Uterus (tissue), 4 donors: ENCODE measurements around the gene ARL4C. TPM values are rescaled to one million over a fixed set of nuclear protein-coding genes. Genes with fewer than 3 reads are reported as not detected.

Source experiments
- DNase-seq, 2 donors: peaks; one replicate each; pipeline ENCODE4 v3.0.0-alpha.2; 2019 to 2020
- H3K27ac ChIP-seq, 2 donors: fragments of 200-600 bp; sonication (generic); 1 replicate in 1 of 2; 2 replicates in 1 of 2; pipeline ENCODE4 v1.5.1; 2016 to 2018
- H3K27me3 ChIP-seq, 2 donors: fragments of 200-600 bp; sonication (generic); one replicate each; pipeline ENCODE4 v1.5.1; 2018 to 2019; ENCODE audit warnings: control low read depth in 1 of 2
- H3K36me3 ChIP-seq, 2 donors: fragments of 200-600 bp; sonication (generic); one replicate each; pipeline ENCODE4 v1.5.1; 2019; ENCODE audit warnings: control low read depth in 1 of 2
- H3K4me1 ChIP-seq, 2 donors: fragments of 200-600 bp; sonication (generic); one replicate each; pipeline ENCODE4 v1.5.1; 2018 to 2019; ENCODE audit warnings: control low read depth in 1 of 2
- H3K4me3 ChIP-seq, 2 donors: fragments of 200-600 bp; sonication (generic); 1 replicate in 1 of 2; 2 replicates in 1 of 2; pipeline ENCODE4 v1.5.1; 2018 to 2019; ENCODE audit warnings: mild to moderate bottlenecking in 1 of 2
- H3K9me3 ChIP-seq, 2 donors: fragments of 200-600 bp; sonication (generic); one replicate each; pipeline ENCODE4 v1.5.1; 2019; ENCODE audit warnings: control low read depth in 1 of 2
- CTCF ChIP-seq, 4 experiments: fragments of 200-600 bp in 2 of 4; fragments of 450-650 bp in 2 of 4; sonication (generic) in 2 of 4; IDR thresholded peaks; one replicate each; pipeline ENCODE4 v1.5.1; 2016 to 2019; ENCODE audit warnings: antibody characterized with exemption in 4 of 4, mild to moderate bottlenecking in 2 of 4, moderate library complexity in 1 of 4
- POLR2A ChIP-seq, 2 donors: fragments of 450-650 bp; IDR thresholded peaks; one replicate each; pipeline ENCODE4 v1.6.1; 2016; ENCODE audit warnings: antibody characterized with exemption in 2 of 2, mild to moderate bottlenecking in 1 of 2, moderate library complexity in 1 of 2
- intact Hi-C: fragments of 100-400 bp; cut with DNase I; formaldehyde crosslinking; loops from one replicate; pipeline ENCODE4 v1.15.1; 2023; ENCODE audit warnings: low total_unique reads
- total RNA-seq, 4 donors: library from RNA; depleted of rRNA in 3 of 4; stranded (reverse); fragments of >200 nt in 3 of 4; gene quantifications; one replicate each; pipeline versions ENCODE4 v1.1.0 to v1.2.4, GENCODE V29; 2014 to 2023
- donor health status: DM: yes; HTN: yes; CAD: no.

The ARL4C gene
- total RNA-seq, 4 donors from 2014 or later = 3.0 to 15.6 (median 3.1) TPM; not detected in 1

- no peak for TF ChIP-seq CTCF (IDR thresholded peaks at IDR 0.05)
- no peak for TF ChIP-seq POLR2A (IDR thresholded peaks at IDR 0.05)
- no peaks in the 10 kb centered on the region for H3K4me1 ChIP-seq
These were observed 44.8 kb downstream of the ARL4C start for GRCh38 chr2:234451852-234452625.

DNA sequence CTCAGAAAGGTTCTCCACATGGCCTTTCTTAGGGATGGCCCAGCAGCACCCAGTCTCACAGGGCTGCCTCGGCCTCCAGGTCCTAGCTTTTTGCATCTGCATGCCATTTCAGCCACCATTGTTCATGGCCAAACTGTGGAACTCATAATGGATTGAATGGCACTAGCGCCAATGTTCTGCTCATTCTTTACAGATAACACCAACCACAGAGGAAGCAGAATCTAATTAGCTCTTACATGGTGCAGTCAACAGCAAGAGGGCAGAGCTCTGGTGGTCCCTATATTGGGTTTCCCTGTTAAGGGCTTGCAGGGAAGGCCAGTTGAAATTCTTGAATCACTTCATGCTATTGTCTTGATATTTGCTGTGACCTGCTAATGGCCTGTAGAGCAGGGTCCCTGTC is 45.6 kb downstream of the ARL4C start:
- intact Hi-C loops = no loop called here
- no peak overlapping the region for H3K4me3 ChIP-seq

More at GRCh38 chr2:234451852-234452625, 44.8 kb downstream of the ARL4C start:
- no peaks in the 10 kb centered on the region for H3K27me3 ChIP-seq
- H3K27ac ChIP-seq = no peak overlapping the region
- no peak overlapping the region for H3K4me3 ChIP-seq
- no peak for DNase-seq
- H3K36me3 ChIP-seq = no peaks in the 10 kb centered on the region
- no peaks in the 10 kb centered on the region for H3K9me3 ChIP-seq
- intact Hi-C loops = no loop called here

GRCh38 chr2:234450431-234451124 is 46.3 kb downstream of the ARL4C start:
- Histone ChIP-seq H3K4me1 (no peaks in the 10 kb centered on the region), H3K9me3 (no peaks in the 10 kb centered on the region), H3K36me3 (no peaks in the 10 kb centered on the region), H3K27me3 (no peaks in the 10 kb centered on the region), H3K4me3 (no peak overlapping the region), H3K27ac (no peak overlapping the region)
- no peak for DNase-seq
- intact Hi-C loops = no loop called here
- no peak for TF ChIP-seq POLR2A (IDR thresholded peaks at IDR 0.05)
- TF ChIP-seq CTCF (IDR thresholded peaks at IDR 0.05) = no peak

More for the DNA sequence above, 45.6 kb downstream of the ARL4C start:
- Histone ChIP-seq H3K9me3 (no peaks in the 10 kb centered on the region), H3K27me3 (no peaks in the 10 kb centered on the region), H3K27ac (no peak overlapping the region), H3K4me1 (no peaks in the 10 kb centered on the region), H3K36me3 (no peaks in the 10 kb centered on the region)
- TF ChIP-seq CTCF (IDR thresholded peaks at IDR 0.05) (no peak), POLR2A (IDR thresholded peaks at IDR 0.05) (no peak)
- no peak for DNase-seq

- intact Hi-C loops = no loop called here
- TF ChIP-seq POLR2A (IDR thresholded peaks at IDR 0.05) (no peak), CTCF (IDR thresholded peaks at IDR 0.05) (no peak)
- DNase-seq = no peak
- no peak overlapping the region for H3K4me3 ChIP-seq
- no peaks in the 10 kb centered on the region for H3K36me3 ChIP-seq
- H3K27me3 ChIP-seq = no peaks in the 10 kb centered on the region
- H3K9me3 ChIP-seq = no peaks in the 10 kb centered on the region
- H3K4me1 ChIP-seq = no peaks in the 10 kb centered on the region
- H3K27ac ChIP-seq = no peak overlapping the region
These were observed 48.2 kb downstream of the ARL4C start for GRCh38 chr2:234448506-234449184.

DNA sequence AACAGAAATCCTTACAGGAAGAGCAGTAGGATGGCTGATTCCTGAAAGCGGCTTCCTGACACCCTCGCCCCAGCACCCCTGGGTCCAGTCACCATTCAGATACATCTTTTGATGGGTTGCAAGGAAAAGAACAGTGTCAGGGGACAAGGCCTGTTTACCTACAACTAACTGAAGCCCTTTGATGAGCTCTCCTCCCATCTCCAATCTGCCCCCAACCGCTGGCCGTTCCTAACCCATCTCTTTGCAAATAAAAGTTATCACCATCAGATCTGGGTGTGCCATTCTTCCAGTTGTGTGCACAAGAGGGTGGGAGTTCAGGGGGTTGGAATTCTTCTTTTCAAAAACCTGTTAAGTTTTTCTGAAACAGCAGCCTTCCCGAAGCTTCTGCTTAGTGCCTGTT is 48.9 kb downstream of the ARL4C start:
- TF ChIP-seq POLR2A (IDR thresholded peaks at IDR 0.05) (no peak), CTCF (IDR thresholded peaks at IDR 0.05) (no peak)
- H3K4me3 ChIP-seq = no peak overlapping the region
- no peak overlapping the region for H3K27ac ChIP-seq

More for the DNA sequence above, 48.9 kb downstream of the ARL4C start:
- Histone ChIP-seq H3K36me3 (no peaks in the 10 kb centered on the region), H3K27me3 (no peaks in the 10 kb centered on the region), H3K9me3 (no peaks in the 10 kb centered on the region), H3K4me1 (no peaks in the 10 kb centered on the region)
- intact Hi-C loops = no loop called here
- DNase-seq = no peak
